OCI-LY7 (cell line): ENCODE data around the gene ADAM29. TPM values are rescaled to one million over a fixed set of nuclear protein-coding genes. Genes with fewer than 3 reads are reported as not detected.

Source experiments
- BruUV-seq: library from RNA; stranded (reverse); fragments of 400-500 nt; replicated peaks from 2 replicates; lab custom pipeline; 2021; lab: Mats Ljungman, UMichigan
- CTCF ChIA-PET: fragments of 300-600 bp; sonication (Branson Sonifier 250); formaldehyde crosslinking; loops from one replicate; lab custom pipeline; 2022; ENCODE audit warnings: antibody characterized with exemption; ENCODE audit not compliant: unreplicated experiment; lab: Charles Lee
- POLR2A ChIA-PET: fragments of 300-600 bp; sonication (Branson Sonifier 250); formaldehyde crosslinking; loops from one replicate; lab custom pipeline; 2022; ENCODE audit warnings: antibody characterized with exemption; lab: Charles Lee
- DNase-seq: peaks from one replicate; pipeline ENCODE4 v3.0.0-alpha.2; 2015; ENCODE audit warnings: low spot score
- H2AFZ ChIP-seq: fragments of 200-600 bp; sonication (generic), shearing (Covaris generic); 2 replicates; pipeline ENCODE4 v1.6.1; 2014; ENCODE audit warnings: mild to moderate bottlenecking, antibody characterized with exemption, low read length, moderate library complexity
- H3K27ac ChIP-seq: fragments of 200-600 bp; sonication (generic); 2 replicates; pipeline ENCODE4 v1.5.1; 2014; ENCODE audit warnings: mixed run types, low read depth, mild to moderate bottlenecking, moderate library complexity, low read length, inconsistent platforms; ENCODE audit not compliant: poor library complexity, severe bottlenecking
- H3K36me3 ChIP-seq: fragments of 200-600 bp; sonication (generic); 2 replicates; pipeline ENCODE4 v1.6.1; 2014; ENCODE audit warnings: mild to moderate bottlenecking, antibody characterized with exemption, low read length, moderate library complexity, mixed read lengths; ENCODE audit not compliant: insufficient read depth
- H3K4me1 ChIP-seq: fragments of 200-600 bp; sonication (generic); 2 replicates; pipeline ENCODE4 v1.5.1; 2014; ENCODE audit warnings: mild to moderate bottlenecking, low read length; ENCODE audit not compliant: insufficient read depth, poor library complexity, severe bottlenecking
- H3K4me2 ChIP-seq: fragments of 200-600 bp; sonication (generic); 2 replicates; pipeline ENCODE4 v1.6.1; 2014; ENCODE audit warnings: mild to moderate bottlenecking, low read length
- H3K4me3 ChIP-seq: fragments of 200-600 bp; sonication (generic); 2 replicates; pipeline ENCODE4 v1.5.1; 2014; ENCODE audit warnings: mild to moderate bottlenecking, low read depth, low read length; ENCODE audit not compliant: poor library complexity, severe bottlenecking
- H3K79me2 ChIP-seq: fragments of 200-600 bp; sonication (generic); 2 replicates; pipeline ENCODE4 v1.6.1; 2016; ENCODE audit warnings: low read depth, mild to moderate bottlenecking, low read length, moderate library complexity, mixed read lengths; ENCODE audit not compliant: insufficient read depth
- H3K9me2 ChIP-seq: fragments of 200-600 bp; sonication (generic); 2 replicates; pipeline ENCODE4 v1.6.1; 2016; ENCODE audit warnings: mild to moderate bottlenecking, low read length, mixed read lengths; ENCODE audit not compliant: insufficient read depth
- H3K9me3 ChIP-seq: fragments of 200-600 bp; sonication (generic); 2 replicates; pipeline ENCODE4 v1.6.1; 2014; ENCODE audit warnings: mild to moderate bottlenecking, mixed run types, low read length, mixed read lengths
- H4K20me1 ChIP-seq: fragments of 200-600 bp; sonication (generic); 2 replicates; pipeline ENCODE4 v1.6.1; 2014; ENCODE audit warnings: mild to moderate bottlenecking, antibody characterized with exemption, low read length, moderate library complexity, mixed read lengths; ENCODE audit not compliant: insufficient read depth
- CTCF ChIP-seq: fragments of 200-600 bp; sonication (generic); conservative IDR thresholded peaks from 2 replicates; pipeline ENCODE4 v1.5.1; 2014; ENCODE audit warnings: mild to moderate bottlenecking, antibody characterized with exemption, low read length, moderate library complexity, mixed read lengths
- EZH2phosphoT487 ChIP-seq: fragments of 200-600 bp; sonication (generic); IDR thresholded peaks from 2 replicates; pipeline ENCODE4 v1.6.1; 2018; ENCODE audit warnings: low read depth, borderline replicate concordance, mild to moderate bottlenecking, mixed run types, antibody characterized with exemption, low read length, moderate library complexity, mixed read lengths
- intact Hi-C: fragments of 100-400 bp; cut with micrococcal nuclease; formaldehyde crosslinking; loops from one replicate; pipeline ENCODE4 v1.10.0; 2022; ENCODE audit not compliant: unreplicated experiment
- total RNA-seq, 2 experiments: library from RNA; depleted of rRNA in 1 of 2; stranded (reverse); fragments of >200 nt in 1 of 2; shearing (Covaris generic) in 1 of 2; gene quantifications; 2 replicates each; pipeline ENCODE4 v1.2.3, GENCODE V29; 2014 to 2022

Gene ADAM29
- total RNA-seq, 2 experiments from 2014 or later = 1.0 to 1.2 TPM

GRCh38 chr4:174993916-174994315 lies 75.8 kb downstream of the ADAM29 start:
- H3K9me2 ChIP-seq = no peaks in the 10 kb centered on the region
- no peak overlapping the region for H3K4me2 ChIP-seq
- no peak overlapping the region for H3K27ac ChIP-seq
- CTCF ChIA-PET = no interaction called here
- no peak for DNase-seq
- no peak overlapping the region for H3K4me3 ChIP-seq
- TF ChIP-seq CTCF (no peak), EZH2phosphoT487 (no peak)
- POLR2A ChIA-PET = interaction anchor here (1.4 kb wide), 1 partner anchor 48 kb away, joined by 4 read pairs; no protein-coding TSS in a partner anchor
- H3K36me3 ChIP-seq = peaks cover 5% of the 10 kb centered on the region; the same call in 1 of the 2 replicates
- H3K9me3 ChIP-seq = peaks cover 38% of the 10 kb centered on the region; the same call in 1 of the 2 replicates
- no TSS peak for BruUV-seq
- H2AFZ ChIP-seq = peak overlapping the region; percentile 52
- peaks cover 11% of the 10 kb centered on the region for H3K4me1 ChIP-seq
- intact Hi-C loops = no loop called here
- H3K79me2 ChIP-seq = no peaks in the 10 kb centered on the region
- H4K20me1 ChIP-seq = no peaks in the 10 kb centered on the region

- H4K20me1 ChIP-seq = no peaks in the 10 kb centered on the region
- BruUV-seq = no TSS peak
- no peak overlapping the region for H3K4me2 ChIP-seq
- no peak overlapping the region for H3K4me3 ChIP-seq
- TF ChIP-seq CTCF (no peak), EZH2phosphoT487 (no peak)
- H2AFZ ChIP-seq = no peak overlapping the region; the same call in 1 of the 2 replicates
- DNase-seq = peak; percentile 26
- no peaks in the 10 kb centered on the region for H3K79me2 ChIP-seq
- ChIA-PET POLR2A (interaction anchor here (1.6 kb wide), 1 partner anchor 8 kb away, joined by 5 read pairs; no protein-coding TSS in a partner anchor), CTCF (no interaction called here)
- H3K9me2 ChIP-seq = no peaks in the 10 kb centered on the region
- intact Hi-C loops = no loop called here
- H3K36me3 ChIP-seq = peaks cover 8% of the 10 kb centered on the region
- H3K4me1 ChIP-seq = peaks cover 11% of the 10 kb centered on the region
- H3K9me3 ChIP-seq = peaks cover 35% of the 10 kb centered on the region
- no peak overlapping the region for H3K27ac ChIP-seq
These were observed 77.9 kb downstream of the ADAM29 start for GRCh38 chr4:174996079-174996478.

- H4K20me1 ChIP-seq = no peaks in the 10 kb centered on the region
- peaks cover 11% of the 10 kb centered on the region for H3K4me1 ChIP-seq
- H3K27ac ChIP-seq = no peak overlapping the region
- TF ChIP-seq EZH2phosphoT487 = no peak
- TF ChIP-seq CTCF = no peak
- DNase-seq = no peak
- peaks cover 34% of the 10 kb centered on the region for H3K9me3 ChIP-seq
- no peak overlapping the region for H3K4me3 ChIP-seq
- intact Hi-C loops = no loop called here
- POLR2A ChIA-PET = interaction anchor here (1.0 to 1.5 kb wide), 2 partner anchors 9 to 11 kb away, joined by 3 read pairs; no protein-coding TSS in a partner anchor
- no peak overlapping the region for H3K4me2 ChIP-seq
- no peaks in the 10 kb centered on the region for H3K79me2 ChIP-seq
- CTCF ChIA-PET = no interaction called here
- H3K9me2 ChIP-seq = no peaks in the 10 kb centered on the region
- BruUV-seq = no TSS peak
- no peak overlapping the region for H2AFZ ChIP-seq
- H3K36me3 ChIP-seq = peaks cover 8% of the 10 kb centered on the region
These were observed 81.2 kb downstream of the ADAM29 start for GRCh38 chr4:174999407-174999806.
